HepG2 (cell line): ENCODE measurements around the gene MAPK11. TPM values are rescaled to one million over a fixed set of nuclear protein-coding genes. Genes with fewer than 3 reads are reported as not detected.

Experiments
- BRF2 ChIP-seq: sonication (generic); formaldehyde crosslinking; IDR thresholded peaks from 2 replicates; pipeline ENCODE4 v1.8.1; 2022; ENCODE audit warnings: mild to moderate bottlenecking, missing genetic modification reagents
- DPF2 ChIP-seq: sonication (generic); formaldehyde crosslinking; IDR thresholded peaks from 2 replicates; pipeline ENCODE4 v1.4.0; 2020; ENCODE audit warnings: mild to moderate bottlenecking, low read depth, missing genetic modification reagents, borderline replicate concordance
- FOXK1 ChIP-seq: sonication (generic); formaldehyde crosslinking; IDR thresholded peaks from 2 replicates; pipeline ENCODE4 v1.4.0; 2020; ENCODE audit warnings: low read depth, missing genetic modification reagents, borderline replicate concordance
- GABPB1 ChIP-seq: IDR thresholded peaks from 2 replicates; pipeline ENCODE4 v1.6.1; 2016; ENCODE audit warnings: mild to moderate bottlenecking, missing genetic modification reagents, moderate library complexity, missing compliant biosample characterization
- GPBP1L1 ChIP-seq: sonication (generic); formaldehyde crosslinking; IDR thresholded peaks from 2 replicates; pipeline ENCODE4 v1.5.0; 2020; ENCODE audit warnings: mild to moderate bottlenecking, missing genetic modification reagents
- HNF4G ChIP-seq, 2 experiments: sonication (generic) in 1 of 2; formaldehyde crosslinking in 1 of 2; IDR thresholded peaks; 2 replicates each; pipeline versions ENCODE4 v1.4.0 to v1.6.1; 2011 to 2020; ENCODE audit warnings: borderline replicate concordance in 2 of 2, low read depth in 2 of 2, mild to moderate bottlenecking in 2 of 2, low read length in 1 of 2, missing genetic modification reagents in 1 of 2, moderate library complexity in 1 of 2
- HOXA5 ChIP-seq: sonication (generic); formaldehyde crosslinking; IDR thresholded peaks from 2 replicates; pipeline ENCODE4 v1.4.0; 2020; ENCODE audit warnings: missing genetic modification reagents
- KLF13 ChIP-seq: sonication (generic); formaldehyde crosslinking; IDR thresholded peaks from 2 replicates; pipeline ENCODE4 v1.4.0; 2020; ENCODE audit warnings: mild to moderate bottlenecking, missing genetic modification reagents
- MTERF4 ChIP-seq: sonication (generic); formaldehyde crosslinking; IDR thresholded peaks from 2 replicates; pipeline ENCODE4 v1.8.0; 2023; ENCODE audit warnings: mild to moderate bottlenecking, missing genetic modification reagents
- PAX8 ChIP-seq: sonication (generic); formaldehyde crosslinking; IDR thresholded peaks from 2 replicates; pipeline ENCODE4 v1.8.0; 2022; ENCODE audit warnings: mild to moderate bottlenecking, missing genetic modification reagents, borderline replicate concordance
- PBX2 ChIP-seq: IDR thresholded peaks from 2 replicates; pipeline ENCODE4 v1.6.1; 2016; ENCODE audit warnings: control low read depth
- PCBP1 ChIP-seq: fragments of 200-400 bp; formaldehyde crosslinking; IDR thresholded peaks from 2 replicates; pipeline ENCODE4 v1.6.1; 2017; ENCODE audit warnings: mild to moderate bottlenecking, low read depth, low read length, borderline replicate concordance
- POLR2G ChIP-seq: fragments of 200-400 bp; formaldehyde crosslinking; IDR thresholded peaks from 2 replicates; pipeline ENCODE4 v1.6.1; 2018; ENCODE audit warnings: mild to moderate bottlenecking, low read depth, low read length, moderate library complexity
- RFXANK ChIP-seq: IDR thresholded peaks from 2 replicates; pipeline ENCODE4 v1.6.1; 2016
- RORA ChIP-seq: sonication (generic); formaldehyde crosslinking; IDR thresholded peaks from 2 replicates; pipeline ENCODE4 v1.5.0; 2020; ENCODE audit warnings: mild to moderate bottlenecking, missing genetic modification reagents, moderate library complexity
- TP53 ChIP-seq: sonication (generic); formaldehyde crosslinking; conservative IDR thresholded peaks from 2 replicates; pipeline ENCODE4 v1.4.0; 2020; ENCODE audit warnings: missing genetic modification reagents
- XRCC5 ChIP-seq: fragments of 200-400 bp; formaldehyde crosslinking; optimal IDR thresholded peaks from 2 replicates; pipeline ENCODE3; 2017; ENCODE audit warnings: mild to moderate bottlenecking, low read length
- ZBTB25 ChIP-seq: IDR thresholded peaks from 2 replicates; pipeline ENCODE4 v1.6.1; 2018; ENCODE audit warnings: missing genetic modification reagents
- ZFP82 ChIP-seq: sonication (generic); formaldehyde crosslinking; IDR thresholded peaks from 2 replicates; pipeline ENCODE4 v1.5.1; 2020; ENCODE audit warnings: mild to moderate bottlenecking, missing genetic modification reagents, borderline replicate concordance
- ZNF10 ChIP-seq: sonication (generic); formaldehyde crosslinking; IDR thresholded peaks from 2 replicates; pipeline ENCODE4 v1.4.0; 2020; ENCODE audit warnings: mild to moderate bottlenecking, low read depth, missing genetic modification reagents, borderline replicate concordance
- ZNF562 ChIP-seq: sonication (generic); formaldehyde crosslinking; IDR thresholded peaks from 2 replicates; pipeline ENCODE4 v1.8.0; 2022; ENCODE audit warnings: missing genetic modification reagents, borderline replicate concordance
- ZNF772 ChIP-seq: sonication (generic); formaldehyde crosslinking; IDR thresholded peaks from 2 replicates; pipeline ENCODE4 v1.5.0; 2020; ENCODE audit warnings: mild to moderate bottlenecking, missing genetic modification reagents
- ZNF879 ChIP-seq: sonication (generic); formaldehyde crosslinking; IDR thresholded peaks from 2 replicates; pipeline ENCODE4 v1.8.1; 2023; ENCODE audit warnings: missing genetic modification reagents
- polyA plus RNA-seq, 8 experiments: library from polyadenylated mRNA; depleted of rRNA in 3 of 8; stranded (reverse) in 7 of 8; unstranded in 1 of 8; fragments of >200 nt; fragmentation: Illumina TruSeq in 4 of 8; extraction: Trizol in 4 of 8; gene quantifications; 2 replicates each; pipeline versions ENCODE4 v1.2.1 to v1.2.3, GENCODE V29; 2011 to 2016; ENCODE audit warnings: low read depth in 4 of 8, missing spikeins in 1 of 8, mixed read lengths in 1 of 8; ENCODE audit not compliant: insufficient read depth in 1 of 8
- total RNA-seq, 5 experiments: library from RNA; depleted of rRNA; stranded (reverse); fragments of >200 nt; fragmentation: Illumina TruSeq; extraction: Trizol; gene quantifications; 2 replicates each; pipeline ENCODE4 v1.2.3, GENCODE V29; 2016; ENCODE audit warnings: low read depth in 1 of 5

The MAPK11 gene
- total and polyA plus RNA-seq, 2 of the 13 experiments (the other 11 are each of a cell fraction or from before 2014, with no cell fraction given) = 0.15 to 0.17 TPM

GRCh38 chr22:50270666-50271394 lies 650 bp upstream of the MAPK11 start (continued):
- peak; percentile 88 for TF ChIP-seq ZBTB25 (CRISPR knock-in tag)
- no peak for TF ChIP-seq ZNF562 (CRISPR knock-in tag)
- TF ChIP-seq KLF13 = no peak
- TF ChIP-seq PAX8 = peak; percentile 41; the same call in 1 of the 2 replicates
- TF ChIP-seq GPBP1L1 = no peak
- no peak for TF ChIP-seq BRF2 (CRISPR knock-in tag)
- TF ChIP-seq XRCC5 = peak; percentile 61
- TF ChIP-seq ZNF10 = no peak
- TF ChIP-seq TP53 (CRISPR knock-in tag) = no peak
- peak; percentile 58; the same call in 1 of the 2 replicates for TF ChIP-seq GABPB1 (CRISPR knock-in tag)
- TF ChIP-seq MTERF4 (CRISPR knock-in tag) = peak; percentile 95
- no peak for TF ChIP-seq ZNF879
- no peak for TF ChIP-seq DPF2 (CRISPR knock-in tag)
- TF ChIP-seq ZNF772 (CRISPR knock-in tag) = peak; percentile 58; the same call in 1 of the 2 replicates
- no peak for TF ChIP-seq PCBP1
- TF ChIP-seq HOXA5 = peak; percentile 92
- TF ChIP-seq RFXANK = no peak
- no peak for TF ChIP-seq RORA (CRISPR knock-in tag)
- no peak for TF ChIP-seq HNF4G (IDR thresholded peaks at IDR 0.05; ENCODE audit: borderline replicate concordance, low read depth, low read length)
- TF ChIP-seq HNF4G (CRISPR knock-in tag; IDR thresholded peaks at IDR 0.05; ENCODE audit: borderline replicate concordance, low read depth) = no peak
- TF ChIP-seq POLR2G = no peak
- no peak for TF ChIP-seq ZFP82 (CRISPR knock-in tag)
- TF ChIP-seq FOXK1 (CRISPR knock-in tag) = peak; percentile 66; the same call in 1 of the 2 replicates
- no peak for TF ChIP-seq PBX2 (CRISPR knock-in tag)
